Omental fat pad (tissue), 4 donors: ENCODE measurements around the gene SLC24A3. TPM values are rescaled to one million over a fixed set of nuclear protein-coding genes. Genes with fewer than 3 reads are reported as not detected.

Experiments
- ATAC-seq: fragments of 150-250 bp; one replicate; pipeline ENCODE4 v1.9.1; 2016; ENCODE audit warnings: mild to moderate bottlenecking, moderate library complexity; ENCODE audit not compliant: low FRiP score
- DNase-seq: peaks from one replicate; pipeline ENCODE4 v3.0.0-alpha.2; 2019; ENCODE audit warnings: low spot score
- total RNA-seq, 4 donors: library from RNA; depleted of rRNA; stranded (reverse); fragments of >200 nt; gene quantifications; one replicate each; pipeline ENCODE4 v1.1.0, GENCODE V29; 2016
- TF ChIP-seq, protein P1 (sequence below), 3 donors: fragments of 450-650 bp; IDR thresholded peaks; one replicate each; pipeline ENCODE4 v1.5.1; 2016 to 2017; ENCODE audit warnings: antibody characterized with exemption in 3 of 3, mild to moderate bottlenecking in 3 of 3, moderate library complexity in 2 of 3

The SLC24A3 gene
- total RNA-seq, 4 donors from 2014 or later, result 6.3 to 14.0 (median 9.2) TPM

- ATAC-seq (no peak), DNase-seq (peak; percentile 85)
- TF ChIP-seq, protein P1, sequence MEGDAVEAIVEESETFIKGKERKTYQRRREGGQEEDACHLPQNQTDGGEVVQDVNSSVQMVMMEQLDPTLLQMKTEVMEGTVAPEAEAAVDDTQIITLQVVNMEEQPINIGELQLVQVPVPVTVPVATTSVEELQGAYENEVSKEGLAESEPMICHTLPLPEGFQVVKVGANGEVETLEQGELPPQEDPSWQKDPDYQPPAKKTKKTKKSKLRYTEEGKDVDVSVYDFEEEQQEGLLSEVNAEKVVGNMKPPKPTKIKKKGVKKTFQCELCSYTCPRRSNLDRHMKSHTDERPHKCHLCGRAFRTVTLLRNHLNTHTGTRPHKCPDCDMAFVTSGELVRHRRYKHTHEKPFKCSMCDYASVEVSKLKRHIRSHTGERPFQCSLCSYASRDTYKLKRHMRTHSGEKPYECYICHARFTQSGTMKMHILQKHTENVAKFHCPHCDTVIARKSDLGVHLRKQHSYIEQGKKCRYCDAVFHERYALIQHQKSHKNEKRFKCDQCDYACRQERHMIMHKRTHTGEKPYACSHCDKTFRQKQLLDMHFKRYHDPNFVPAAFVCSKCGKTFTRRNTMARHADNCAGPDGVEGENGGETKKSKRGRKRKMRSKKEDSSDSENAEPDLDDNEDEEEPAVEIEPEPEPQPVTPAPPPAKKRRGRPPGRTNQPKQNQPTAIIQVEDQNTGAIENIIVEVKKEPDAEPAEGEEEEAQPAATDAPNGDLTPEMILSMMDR (IDR thresholded peaks at IDR 0.05), result peak in 2 of 3 donors; percentile 20 to 73
Observed at GRCh38 chr20:19205981-19206396, 6.5 kb upstream of the SLC24A3 start.

- DNase-seq, result no peak
- no peak for ATAC-seq
- TF ChIP-seq, protein P1 (IDR thresholded peaks at IDR 0.05), result no peak
Observed at GRCh38 chr20:19207541-19207940, 4.9 kb upstream of the SLC24A3 start.

DNA sequence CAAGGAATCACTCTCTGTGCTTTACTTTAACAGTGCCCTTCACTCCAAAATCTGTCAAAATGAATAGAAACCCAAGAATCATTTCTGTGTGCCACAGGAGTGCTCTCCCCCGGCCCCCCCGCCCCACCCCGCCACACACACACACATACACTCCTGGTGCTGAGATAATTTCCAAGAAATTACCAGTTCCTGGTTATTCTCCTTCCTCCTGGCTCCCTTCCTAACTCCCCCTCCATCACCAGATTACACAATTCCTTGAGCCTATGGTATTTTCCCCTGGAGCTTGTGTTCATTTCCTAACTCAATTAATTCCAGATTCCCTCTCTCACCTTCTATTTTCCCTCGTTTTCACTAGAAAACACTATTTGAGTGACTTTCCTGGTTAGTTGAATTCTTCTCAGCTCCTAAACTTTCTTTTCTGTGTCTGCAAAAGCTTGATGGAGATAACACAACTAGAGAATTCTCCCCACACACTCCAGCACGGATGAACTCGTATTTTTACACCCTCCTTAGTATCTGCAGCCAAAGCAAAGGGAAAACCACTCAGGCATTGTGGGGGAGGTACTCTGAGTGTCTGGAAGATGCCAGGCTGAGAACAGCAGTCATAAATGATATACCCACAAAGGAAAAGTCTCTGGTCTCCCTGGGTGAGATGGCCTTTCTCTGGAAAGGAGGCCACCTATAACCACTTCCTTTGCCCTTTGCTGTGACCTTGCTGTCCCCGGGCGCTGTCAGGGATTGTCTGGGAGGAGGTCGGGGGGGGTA lies 1.9 kb upstream of the SLC24A3 start:
- ATAC-seq, result peak; percentile 49
- no peak for DNase-seq
- TF ChIP-seq, protein P1 (IDR thresholded peaks at IDR 0.05), result no peak

DNA sequence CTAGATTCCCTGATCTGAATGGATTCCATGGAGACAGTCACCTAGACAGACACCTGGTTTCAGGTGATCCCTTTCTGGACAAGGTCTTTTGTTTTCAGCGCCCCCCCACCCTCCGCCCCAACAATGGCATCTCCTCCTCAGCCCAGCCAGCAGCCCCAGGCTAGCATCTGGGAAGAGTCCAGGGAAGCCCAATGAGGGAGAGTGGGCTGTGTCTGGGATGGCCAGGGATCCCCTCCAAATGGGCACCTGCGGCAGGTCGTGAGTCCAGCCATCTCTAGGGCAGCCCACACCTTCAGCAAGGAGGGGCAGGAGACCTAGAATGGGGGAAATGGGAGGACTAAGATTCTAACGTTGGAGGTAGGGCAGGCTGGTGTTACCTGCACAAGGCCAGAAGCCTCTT lies 1.2 kb upstream of the SLC24A3 start:
- ATAC-seq (no peak), DNase-seq (no peak)
- TF ChIP-seq, protein P1 (IDR thresholded peaks at IDR 0.05), result no peak

DNA sequence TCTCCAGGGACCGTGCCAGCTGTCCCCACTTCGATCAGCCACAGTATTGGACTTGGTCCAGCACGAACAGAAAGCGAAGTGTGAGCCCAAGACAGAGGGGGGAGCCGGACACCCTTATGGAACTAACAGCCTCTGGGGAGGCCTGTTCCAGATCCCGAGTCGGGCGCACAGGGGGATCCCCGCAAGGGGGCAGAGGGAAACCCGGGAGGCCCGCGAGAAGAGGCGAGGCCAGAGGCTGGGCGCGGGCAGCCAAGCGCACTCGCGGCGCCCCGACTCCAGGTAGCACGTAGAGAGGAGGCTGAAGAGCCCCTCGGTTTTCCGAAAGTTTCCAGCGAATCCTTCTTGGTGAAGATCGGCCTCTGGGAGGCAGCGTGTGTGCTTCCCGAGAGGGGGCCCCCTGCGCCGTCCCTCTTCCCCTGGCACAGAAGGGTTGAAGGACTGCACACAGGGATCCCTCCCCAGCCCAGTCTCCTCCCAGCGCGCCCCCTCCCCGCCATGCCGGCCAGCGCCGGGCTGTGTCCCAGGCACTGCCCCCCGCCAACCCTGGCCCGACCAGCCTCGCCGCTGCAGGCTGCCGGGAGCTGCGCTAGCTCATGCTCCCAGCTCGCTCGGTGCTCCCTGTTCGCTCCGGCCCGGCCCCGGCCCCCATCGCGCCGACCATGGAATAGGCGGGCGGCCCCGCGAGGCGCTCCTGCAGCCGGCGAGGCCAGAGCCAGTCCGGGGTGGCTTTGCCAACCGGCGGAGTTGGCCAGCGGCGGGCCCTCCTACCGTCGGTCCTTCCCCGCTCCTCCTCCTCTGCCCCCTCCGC lies 577 bp upstream of the SLC24A3 start:
- ATAC-seq (peak; percentile 42), DNase-seq (no peak)
- TF ChIP-seq, protein P1 (IDR thresholded peaks at IDR 0.05), result no peak

GRCh38 chr20:19212821-19213502 lies 520 bp downstream of the SLC24A3 start:
- TF ChIP-seq, protein P1 (IDR thresholded peaks at IDR 0.05), result no peak
- no peak for DNase-seq

More at GRCh38 chr20:19212821-19213502, 520 bp downstream of the SLC24A3 start:
- ATAC-seq, result peak; percentile 67
